Measurements from ENCODE around the gene GJD3.
A peak's percentile ranks its signal among the peaks of the same experiment; 100 is the strongest.

The GJD3 gene

GRCh38 chr17:40364906-40365305 is 369 bp upstream of the GJD3 start:
- H3K27me3 ChIP-seq (ENCODE audit: insufficient read depth, poor library complexity, severe bottlenecking), result no peaks in the 10 kb centered on the region
- no peak overlapping the region for H3K4me3 ChIP-seq (replicated peaks; ENCODE audit: insufficient read depth, low read length)
- no peak overlapping the region for H3K27ac ChIP-seq (replicated peaks)
- no peak for TF ChIP-seq CTCF (IDR thresholded peaks at IDR 0.05; ENCODE audit: insufficient read depth, low read length)
- TF ChIP-seq POLR2AphosphoS5 (IDR thresholded peaks at IDR 0.05; ENCODE audit: low read depth), result no peak
- no peak for TF ChIP-seq SPI1 (IDR thresholded peaks at IDR 0.05; ENCODE audit: borderline replicate concordance, low read depth)
- TF ChIP-seq GABPA (IDR thresholded peaks at IDR 0.05; ENCODE audit: low read depth), result no peak
- no peak for TF ChIP-seq REST (IDR thresholded peaks at IDR 0.05; ENCODE audit: insufficient replicate concordance, low read depth)
- DNase-seq (ENCODE audit: low read depth in 1 of 2, low spot score in 1 of 2), result no peak

GRCh38 chr17:40363111-40363827 is 1.3 kb downstream of the GJD3 start:
- TF ChIP-seq CTCF (IDR thresholded peaks at IDR 0.05; ENCODE audit: insufficient read depth, low read length) (no peak), SPI1 (IDR thresholded peaks at IDR 0.05; ENCODE audit: borderline replicate concordance, low read depth) (no peak), POLR2AphosphoS5 (IDR thresholded peaks at IDR 0.05; ENCODE audit: low read depth) (no peak), GABPA (IDR thresholded peaks at IDR 0.05; ENCODE audit: low read depth) (no peak), REST (IDR thresholded peaks at IDR 0.05; ENCODE audit: insufficient replicate concordance, low read depth) (no peak)
- H3K4me3 ChIP-seq (replicated peaks; ENCODE audit: insufficient read depth, low read length), result peak overlapping the region; percentile 53
- no peak overlapping the region for H3K27ac ChIP-seq (replicated peaks)
- DNase-seq (ENCODE audit: low read depth in 1 of 2, low spot score in 1 of 2), result peak; percentile 17 to 56
- no peaks in the 10 kb centered on the region for H3K27me3 ChIP-seq (ENCODE audit: insufficient read depth, poor library complexity, severe bottlenecking)

- H3K27ac ChIP-seq (replicated peaks), result no peak overlapping the region
- peak; percentile 71 to 87 for DNase-seq (ENCODE audit: low read depth in 1 of 2, low spot score in 1 of 2)
- no peaks in the 10 kb centered on the region for H3K27me3 ChIP-seq (ENCODE audit: insufficient read depth, poor library complexity, severe bottlenecking)
- H3K4me3 ChIP-seq (replicated peaks; ENCODE audit: insufficient read depth, low read length), result peak overlapping the region; percentile 53
- TF ChIP-seq POLR2AphosphoS5 (IDR thresholded peaks at IDR 0.05; ENCODE audit: low read depth), result no peak
- peak; percentile 67 for TF ChIP-seq CTCF (IDR thresholded peaks at IDR 0.05; ENCODE audit: insufficient read depth, low read length)
Measured at GRCh38 chr17:40362696-40363110, 1.8 kb downstream of the GJD3 start.
